HG03575 (cell line): ENCODE measurements around the gene NOTCH4.
"Not testable (repeated sequence)": the region's sequence is repeated elsewhere in the genome, so short reads cannot be mapped to it uniquely, and the experiment has no call there.

Source experiments
- ATAC-seq: cut with Tn5 transposase; IDR thresholded peaks from one replicate; pipeline ENCODE4 v1.9.1; 2021; ENCODE audit not compliant: unreplicated experiment, insufficient number of reproducible peaks, low FRiP score; ENCODE audit errors: extremely low read depth

Gene NOTCH4

GRCh38 chr6:32186151-32186840, 37.6 kb downstream of the NOTCH4 start:
- ATAC-seq: not testable (repeated sequence)

- not testable (repeated sequence) for ATAC-seq
These were observed 38.2 kb downstream of the NOTCH4 start for GRCh38 chr6:32185681-32186131.

GRCh38 chr6:32184084-32184640, 39.7 kb downstream of the NOTCH4 start, which contains the start of gene AGER:
AGER (minus strand) TSS chr6:32184253; CDS start chr6:32184222, 31 bp downstream.
- ATAC-seq: no peak

- ATAC-seq: no peak
These were observed 40.3 kb downstream of the NOTCH4 start for GRCh38 chr6:32183483-32184083.

- no peak for ATAC-seq
These were observed 40.8 kb downstream of the NOTCH4 start for GRCh38 chr6:32183030-32183429.

- ATAC-seq: no peak
These were observed 41.3 kb downstream of the NOTCH4 start for GRCh38 chr6:32182555-32182981.

GRCh38 chr6:32181915-32182529, 41.8 kb downstream of the NOTCH4 start:
- ATAC-seq: no peak

- ATAC-seq: no peak
These were observed 42.6 kb downstream of the NOTCH4 start for GRCh38 chr6:32181148-32181702.

GRCh38 chr6:32179766-32180405, 44.0 kb downstream of the NOTCH4 start:
- ATAC-seq: no peak

GRCh38 chr6:32178547-32179440, 45.1 kb downstream of the NOTCH4 start:
- no peak for ATAC-seq

GRCh38 chr6:32177788-32178546, 45.9 kb downstream of the NOTCH4 start, which contains the start of gene RNF5:
RNF5 (plus strand) TSS chr6:32178405; CDS start chr6:32178512, 107 bp downstream.
- ATAC-seq: peak; percentile 55

- no peak for ATAC-seq
These were observed 46.6 kb downstream of the NOTCH4 start for GRCh38 chr6:32177183-32177787.

- no peak for ATAC-seq
These were observed 47.2 kb downstream of the NOTCH4 start for GRCh38 chr6:32176476-32177182.

GRCh38 chr6:32175711-32176475, 48.0 kb downstream of the NOTCH4 start, which contains the start of gene AGPAT1:
AGPAT1 (minus strand) TSS chr6:32176084; CDS start chr6:32171496, 4,588 bp downstream.
- no peak for ATAC-seq

GRCh38 chr6:32175322-32175710, 48.6 kb downstream of the NOTCH4 start:
- ATAC-seq: no peak

- no peak for ATAC-seq
These were observed 49.5 kb downstream of the NOTCH4 start for GRCh38 chr6:32174416-32174815.
